Liver (tissue), 9 donors: ENCODE results near the gene AFAP1. TPM values are rescaled to one million over a fixed set of nuclear protein-coding genes. Genes with fewer than 3 reads are reported as not detected.

Experiments used
- DNase-seq: peaks from one replicate; pipeline ENCODE4 v3.0.0-alpha.2; 2017; ENCODE audit warnings: low spot score
- H3K27ac ChIP-seq, 2 donors: one replicate each; pipeline ENCODE4 v1.7.0; 2013; ENCODE audit warnings: inconsistent platforms in 2 of 2, low read length in 2 of 2, control low read depth in 1 of 2, low read depth in 1 of 2, mild to moderate bottlenecking in 1 of 2
- H3K27me3 ChIP-seq, 4 donors: one replicate each; pipeline versions ENCODE4 v1.6.1 to v1.7.0; 2013; ENCODE audit warnings: low read length in 3 of 4, inconsistent platforms in 1 of 4, mild to moderate bottlenecking in 1 of 4, moderate library complexity in 1 of 4; ENCODE audit not compliant: control insufficient read depth in 4 of 4, insufficient read depth in 4 of 4
- H3K36me3 ChIP-seq, 4 donors: one replicate each; pipeline versions ENCODE4 v1.6.1 to v1.7.0; 2013; ENCODE audit warnings: low read length in 3 of 4, mild to moderate bottlenecking in 3 of 4, low read depth in 1 of 4, moderate library complexity in 1 of 4; ENCODE audit not compliant: control insufficient read depth in 4 of 4, insufficient read depth in 3 of 4
- H3K4me1 ChIP-seq, 4 donors: one replicate each; pipeline versions ENCODE4 v1.6.1 to v1.7.0; 2013; ENCODE audit warnings: low read length in 3 of 4, mild to moderate bottlenecking in 3 of 4, moderate library complexity in 1 of 4; ENCODE audit not compliant: control insufficient read depth in 4 of 4, insufficient read depth in 4 of 4
- H3K4me3 ChIP-seq, 3 donors: one replicate each; pipeline versions ENCODE4 v1.6.1 to v1.7.0; 2013; ENCODE audit warnings: low read length in 3 of 3, control low read depth in 1 of 3, low read depth in 1 of 3, mild to moderate bottlenecking in 1 of 3
- H3K9ac ChIP-seq, 2 donors: one replicate each; pipeline ENCODE4 v1.7.0; 2013; ENCODE audit warnings: low read length in 2 of 2, mild to moderate bottlenecking in 2 of 2, moderate library complexity in 2 of 2, control low read depth in 1 of 2, low read depth in 1 of 2
- H3K9me3 ChIP-seq, 4 donors: one replicate each; pipeline versions ENCODE4 v1.6.1 to v1.7.0; 2013; ENCODE audit warnings: low read length in 3 of 4; ENCODE audit not compliant: control insufficient read depth in 4 of 4
- FOXA2 ChIP-seq: IDR thresholded peaks from 2 replicates; pipeline ENCODE4 v1.6.1; 2016; ENCODE audit warnings: antibody characterized with exemption
- GABPA ChIP-seq, 2 donors: IDR thresholded peaks in 1 of 2; conservative IDR thresholded peaks in 1 of 2; 2 replicates each; pipeline ENCODE4 v1.6.1; 2016; ENCODE audit warnings: antibody characterized with exemption in 2 of 2, mild to moderate bottlenecking in 1 of 2, moderate library complexity in 1 of 2
- HNF4A ChIP-seq, 2 donors: conservative IDR thresholded peaks; 2 replicates each; pipeline ENCODE4 v1.6.1; 2016; ENCODE audit warnings: antibody characterized with exemption in 2 of 2, mild to moderate bottlenecking in 2 of 2
- HNF4G ChIP-seq: IDR thresholded peaks from 2 replicates; pipeline ENCODE4 v1.6.1; 2016; ENCODE audit warnings: antibody characterized with exemption
- JUND ChIP-seq, 2 donors: IDR thresholded peaks; 2 replicates each; pipeline ENCODE4 v1.6.1; 2016; ENCODE audit warnings: antibody characterized with exemption in 2 of 2
- NR2F2 ChIP-seq: IDR thresholded peaks from 2 replicates; pipeline ENCODE4 v1.6.1; 2016; ENCODE audit warnings: antibody characterized with exemption
- RAD21 ChIP-seq, 2 donors: IDR thresholded peaks; 2 replicates each; pipeline ENCODE4 v1.6.1; 2016; ENCODE audit warnings: antibody characterized with exemption in 2 of 2, mild to moderate bottlenecking in 2 of 2
- SP1 ChIP-seq: IDR thresholded peaks from 2 replicates; pipeline ENCODE4 v1.6.1; 2018; ENCODE audit warnings: antibody characterized with exemption, mild to moderate bottlenecking
- YY1 ChIP-seq: IDR thresholded peaks from 2 replicates; pipeline ENCODE4 v1.6.1; 2016; ENCODE audit warnings: antibody characterized with exemption, mild to moderate bottlenecking
- WGBS: extraction: QIAGEN DNeasy Blood & Tissue Kit; methylation state at CpG from one replicate; pipeline ENCODE4 v1.1.7; 2013; 5-methylcytosine and 5-hydroxymethylcytosine counted together
- polyA plus RNA-seq, 2 donors: library from polyadenylated mRNA; stranded (reverse) in 1 of 2; unstranded in 1 of 2; fragments of 200-250 nt in 1 of 2; fragments of >200 nt in 1 of 2; fragmentation: Nextera tagmentation in 1 of 2; extraction: Ambion mirVana in 1 of 2; gene quantifications; one replicate each; pipeline versions ENCODE4 v1.2.1 to v1.2.3, GENCODE V29; 2013 to 2015
- total RNA-seq, 2 donors: library from RNA; depleted of rRNA; stranded (reverse); fragments of >200 nt; gene quantifications; one replicate each; pipeline ENCODE4 v1.2.3, GENCODE V29; 2014
- TF ChIP-seq, protein P1 (sequence below): fragments of 150-350 bp; IDR thresholded peaks from 2 replicates; pipeline ENCODE4 v1.5.1; 2017; ENCODE audit warnings: improper control_type of control experiment, low read depth, low read length; ENCODE audit not compliant: missing input control
- TF ChIP-seq, protein P2 (sequence below): IDR thresholded peaks from 2 replicates; pipeline ENCODE4 v1.6.1; 2016; ENCODE audit warnings: antibody characterized with exemption
- donor health status: healthy.
- donor health status: healthy.
- donor health status: healthy.
- donor health status: healthy.
- donor health status: healthy.

The AFAP1 gene
- total and polyA plus RNA-seq, 4 donors, result 0.40 to 3.2 (median 1.6) TPM

DNA sequence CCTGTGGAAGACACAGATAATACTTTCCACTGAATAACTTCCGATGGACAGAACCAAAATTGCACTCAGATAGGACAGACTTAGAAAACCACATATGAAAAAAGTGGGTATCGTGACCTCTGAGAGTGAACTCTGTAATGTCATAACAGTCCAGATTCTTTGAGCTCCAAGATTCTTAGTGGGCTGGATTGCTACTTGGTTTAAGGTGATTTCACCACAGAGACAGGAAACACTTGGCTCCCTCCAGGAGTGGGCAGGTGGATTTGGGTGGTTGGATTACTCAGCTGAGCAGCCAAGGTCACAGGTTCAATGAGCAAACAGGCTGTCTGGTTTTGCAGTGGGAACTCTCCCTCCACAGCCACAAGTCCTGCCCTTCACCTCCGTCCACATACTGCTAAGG lies 126.0 kb downstream of the AFAP1 start:
- 75% methylated on average over 3 of the region's 3 CpGs for WGBS
- no peak for DNase-seq
- TF ChIP-seq YY1 (no peak), RAD21 (IDR thresholded peaks at IDR 0.05) (no peak), HNF4G (no peak)
- TF ChIP-seq, protein P1, sequence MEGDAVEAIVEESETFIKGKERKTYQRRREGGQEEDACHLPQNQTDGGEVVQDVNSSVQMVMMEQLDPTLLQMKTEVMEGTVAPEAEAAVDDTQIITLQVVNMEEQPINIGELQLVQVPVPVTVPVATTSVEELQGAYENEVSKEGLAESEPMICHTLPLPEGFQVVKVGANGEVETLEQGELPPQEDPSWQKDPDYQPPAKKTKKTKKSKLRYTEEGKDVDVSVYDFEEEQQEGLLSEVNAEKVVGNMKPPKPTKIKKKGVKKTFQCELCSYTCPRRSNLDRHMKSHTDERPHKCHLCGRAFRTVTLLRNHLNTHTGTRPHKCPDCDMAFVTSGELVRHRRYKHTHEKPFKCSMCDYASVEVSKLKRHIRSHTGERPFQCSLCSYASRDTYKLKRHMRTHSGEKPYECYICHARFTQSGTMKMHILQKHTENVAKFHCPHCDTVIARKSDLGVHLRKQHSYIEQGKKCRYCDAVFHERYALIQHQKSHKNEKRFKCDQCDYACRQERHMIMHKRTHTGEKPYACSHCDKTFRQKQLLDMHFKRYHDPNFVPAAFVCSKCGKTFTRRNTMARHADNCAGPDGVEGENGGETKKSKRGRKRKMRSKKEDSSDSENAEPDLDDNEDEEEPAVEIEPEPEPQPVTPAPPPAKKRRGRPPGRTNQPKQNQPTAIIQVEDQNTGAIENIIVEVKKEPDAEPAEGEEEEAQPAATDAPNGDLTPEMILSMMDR, result no peak

GRCh38 chr4:7812921-7813320 lies 126.7 kb downstream of the AFAP1 start:
- no peak for DNase-seq
- Histone ChIP-seq H3K36me3 (peaks cover 0 to 2% (median 0%) of the 10 kb centered on the region in 4 donors), H3K27me3 (no peaks in the 10 kb centered on the region), H3K4me3 (no peak overlapping the region), H3K9ac (no peak overlapping the region), H3K27ac (no peak overlapping the region), H3K9me3 (no peaks in the 10 kb centered on the region), H3K4me1 (no peaks in the 10 kb centered on the region)
- no peak for TF ChIP-seq FOXA2
- no peak for TF ChIP-seq RAD21 (IDR thresholded peaks at IDR 0.05)
- no peak for TF ChIP-seq JUND (IDR thresholded peaks at IDR 0.05)
- TF ChIP-seq NR2F2, result no peak
- 87% methylated on average over 5 of the region's 5 CpGs for WGBS

More for the DNA sequence above, 126.0 kb downstream of the AFAP1 start:
- no peak overlapping the region for H3K9ac ChIP-seq
- H3K27ac ChIP-seq, result no peak overlapping the region
- peaks cover 0 to 2% (median 0%) of the 10 kb centered on the region in 4 donors for H3K36me3 ChIP-seq
- no peak overlapping the region for H3K4me3 ChIP-seq
- no peaks in the 10 kb centered on the region for H3K9me3 ChIP-seq
- H3K27me3 ChIP-seq, result no peaks in the 10 kb centered on the region
- H3K4me1 ChIP-seq, result no peaks in the 10 kb centered on the region

DNA sequence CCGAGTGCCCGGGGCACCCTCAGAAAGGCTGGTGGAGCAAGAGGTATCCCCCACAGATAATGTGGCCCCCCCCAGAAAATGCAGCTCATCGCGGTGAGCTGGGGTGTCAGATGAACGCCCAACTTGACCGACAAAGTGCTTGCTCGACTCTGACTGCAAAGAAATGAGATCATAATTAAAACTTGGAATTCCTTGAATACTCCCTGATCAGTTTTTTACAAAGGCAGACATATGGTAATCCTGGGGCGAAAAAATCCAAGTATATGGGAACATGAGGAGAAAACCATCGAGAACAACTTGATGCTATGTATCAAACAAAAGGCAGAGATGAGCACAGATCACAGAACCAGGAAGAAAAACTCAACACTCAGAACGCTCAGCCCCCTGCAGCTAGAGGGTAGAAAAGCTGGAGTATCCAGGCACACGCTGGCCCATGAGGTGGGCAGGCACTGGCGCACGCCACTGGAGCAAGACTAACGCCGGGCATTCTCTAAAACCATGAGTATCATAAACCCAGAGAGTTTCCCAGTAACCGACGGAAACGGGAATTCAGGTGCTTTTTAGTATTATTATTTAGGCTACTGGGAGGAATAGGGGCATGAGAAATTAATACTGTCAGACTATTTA lies 127.3 kb downstream of the AFAP1 start:
- H3K27me3 ChIP-seq, result no peaks in the 10 kb centered on the region
- no peak overlapping the region for H3K27ac ChIP-seq
- no peaks in the 10 kb centered on the region for H3K4me1 ChIP-seq
- H3K4me3 ChIP-seq, result no peak overlapping the region
- H3K9ac ChIP-seq, result no peak overlapping the region
- H3K36me3 ChIP-seq, result peaks cover 0 to 2% (median 0%) of the 10 kb centered on the region in 4 donors
- TF ChIP-seq FOXA2, result no peak
- TF ChIP-seq RAD21 (IDR thresholded peaks at IDR 0.05), result no peak
- TF ChIP-seq GABPA (IDR thresholded peaks at IDR 0.05 in 1 of 2, conservative IDR thresholded peaks at IDR 0.05 in 1 of 2), result no peak
- no peak for TF ChIP-seq HNF4G
- no peak for TF ChIP-seq SP1
- TF ChIP-seq HNF4A (conservative IDR thresholded peaks at IDR 0.05), result no peak
- TF ChIP-seq, protein P2, sequence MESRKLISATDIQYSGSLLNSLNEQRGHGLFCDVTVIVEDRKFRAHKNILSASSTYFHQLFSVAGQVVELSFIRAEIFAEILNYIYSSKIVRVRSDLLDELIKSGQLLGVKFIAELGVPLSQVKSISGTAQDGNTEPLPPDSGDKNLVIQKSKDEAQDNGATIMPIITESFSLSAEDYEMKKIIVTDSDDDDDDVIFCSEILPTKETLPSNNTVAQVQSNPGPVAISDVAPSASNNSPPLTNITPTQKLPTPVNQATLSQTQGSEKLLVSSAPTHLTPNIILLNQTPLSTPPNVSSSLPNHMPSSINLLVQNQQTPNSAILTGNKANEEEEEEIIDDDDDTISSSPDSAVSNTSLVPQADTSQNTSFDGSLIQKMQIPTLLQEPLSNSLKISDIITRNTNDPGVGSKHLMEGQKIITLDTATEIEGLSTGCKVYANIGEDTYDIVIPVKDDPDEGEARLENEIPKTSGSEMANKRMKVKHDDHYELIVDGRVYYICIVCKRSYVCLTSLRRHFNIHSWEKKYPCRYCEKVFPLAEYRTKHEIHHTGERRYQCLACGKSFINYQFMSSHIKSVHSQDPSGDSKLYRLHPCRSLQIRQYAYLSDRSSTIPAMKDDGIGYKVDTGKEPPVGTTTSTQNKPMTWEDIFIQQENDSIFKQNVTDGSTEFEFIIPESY, result no peak
- 85% methylated on average over 18 of the region's 18 CpGs for WGBS
- H3K9me3 ChIP-seq, result no peaks in the 10 kb centered on the region
- DNase-seq, result no peak
